Hair follicle dermal papilla cell (primary cell): Measurements from ENCODE around the gene VDAC2. TPM values are rescaled to one million over a fixed set of nuclear protein-coding genes. Genes with fewer than 3 reads are reported as not detected.

ENCODE experiments used
- small RNA-seq: library from RNA; depleted of rRNA; stranded (forward); fragments of <200 nt; gene quantifications from one replicate; pipeline ENCODE3, GENCODE V24; 2012
- total RNA-seq: library from RNA; depleted of rRNA; stranded (reverse); fragments of >200 nt; gene quantifications from 2 replicates; pipeline ENCODE4 v1.2.3, GENCODE V29; 2012

The VDAC2 gene, protein sequence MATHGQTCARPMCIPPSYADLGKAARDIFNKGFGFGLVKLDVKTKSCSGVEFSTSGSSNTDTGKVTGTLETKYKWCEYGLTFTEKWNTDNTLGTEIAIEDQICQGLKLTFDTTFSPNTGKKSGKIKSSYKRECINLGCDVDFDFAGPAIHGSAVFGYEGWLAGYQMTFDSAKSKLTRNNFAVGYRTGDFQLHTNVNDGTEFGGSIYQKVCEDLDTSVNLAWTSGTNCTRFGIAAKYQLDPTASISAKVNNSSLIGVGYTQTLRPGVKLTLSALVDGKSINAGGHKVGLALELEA
- total RNA-seq, result 92.8 and 121 TPM in 2 replicates

DNA sequence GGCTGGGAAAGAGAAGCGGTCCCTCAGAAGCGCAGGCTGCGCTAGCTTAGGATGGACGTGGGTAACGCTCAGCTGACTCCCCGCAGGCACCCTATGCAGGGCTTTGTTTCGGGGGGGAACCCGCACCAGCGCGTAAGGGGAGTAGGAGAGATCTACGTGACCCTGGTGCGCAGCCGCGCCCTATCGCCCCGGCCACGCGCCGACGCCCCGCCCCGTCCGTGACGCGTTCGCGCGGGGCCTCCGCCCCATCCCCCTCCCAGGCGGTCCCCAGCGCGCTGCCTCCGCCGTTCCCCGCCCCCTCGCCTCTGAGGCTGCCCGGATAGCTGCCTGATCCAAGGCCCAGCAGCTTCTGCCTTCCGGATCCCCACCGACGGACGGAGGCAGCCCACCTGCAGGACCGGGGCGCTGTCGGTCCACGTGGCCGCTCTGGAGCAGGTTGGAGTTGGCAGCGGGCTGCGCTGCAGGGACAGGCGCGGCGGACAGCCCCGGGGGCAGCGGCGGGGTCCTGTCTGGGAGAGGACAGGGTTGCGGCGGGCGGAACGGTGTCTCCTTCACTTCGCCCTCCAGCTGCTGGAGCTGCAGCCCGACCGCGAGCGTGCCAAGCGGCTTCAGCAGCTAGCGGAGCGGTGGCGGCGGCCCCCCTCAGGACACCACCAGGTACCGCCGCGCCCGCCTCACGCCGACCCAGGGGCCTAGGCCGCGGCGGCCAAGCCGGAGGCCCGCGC lies at the start of gene VDAC2:
TSS of gene VDAC2 (plus strand) at position 515 of the 725 bp plus-strand sequence. CDS start 363 bp downstream, outside the sequence.

DNA sequence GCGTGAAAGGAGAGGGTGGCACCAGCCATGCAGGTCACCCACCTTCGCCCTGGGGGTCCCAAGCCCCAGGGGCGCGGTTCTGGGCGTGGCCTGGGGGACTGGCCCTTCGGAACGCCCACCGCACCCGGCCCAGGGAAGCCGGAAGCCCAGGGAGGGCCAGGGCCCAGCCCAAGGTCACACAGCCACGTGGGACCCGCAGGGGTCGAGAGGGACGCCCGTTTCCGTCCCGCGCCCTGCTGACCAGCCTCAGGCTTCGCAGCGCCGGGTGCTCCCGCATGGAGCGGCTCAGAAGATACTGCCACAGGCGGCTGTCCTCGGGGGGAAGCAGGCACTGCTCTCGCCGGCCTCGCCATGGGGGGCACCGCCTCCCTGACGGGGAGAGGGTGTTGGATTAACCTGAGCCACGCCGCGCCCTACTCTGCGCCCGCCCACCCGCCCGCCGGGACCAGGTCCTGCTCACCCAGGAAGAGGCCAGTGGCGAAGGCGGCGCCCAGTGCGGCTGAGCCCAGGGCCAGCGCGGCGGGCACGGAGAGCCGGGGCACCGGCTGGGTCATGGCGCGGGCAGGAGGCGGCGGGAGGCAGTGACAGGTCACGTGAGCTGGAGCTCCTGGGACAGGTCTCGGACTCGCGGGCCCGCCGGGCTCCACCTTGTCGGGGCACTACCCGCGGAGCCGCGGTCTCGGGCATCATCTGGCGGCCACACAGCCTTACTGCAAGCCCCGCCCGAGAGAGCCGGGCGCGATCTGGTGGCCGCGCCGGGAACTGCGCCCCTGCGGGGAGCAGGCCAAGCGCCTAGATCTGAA lies 25.0 kb downstream of the VDAC2 start, which contains the start of gene COMTD1:
TSS of gene COMTD1 (minus strand) at position 583 of the 803 bp plus-strand sequence. CDS start at position 554, 29 bp downstream.

Small RNA genes within 50 kb of the gene (small RNA-seq; reads per million reads assigned to genes)
- gene HMGA1P5 (not detected), gene RPL39P25 (not detected)

Other genes starting within 250 kb of the VDAC2 start
- gene SAMD8, start 99.1 kb upstream of the VDAC2 start, total RNA-seq, result 39.3 and 42.8 TPM in 2 replicates
- gene COMTD1, start 25.2 kb downstream of the VDAC2 start, total RNA-seq, result 12.8 and 14.6 TPM in 2 replicates
- 41.5 and 50.1 TPM in 2 replicates for gene ZNF503, start 191.0 kb downstream of the VDAC2 start, total RNA-seq
- 1.5 and 2.9 TPM in 2 replicates for gene LRMDA, start 220.8 kb downstream of the VDAC2 start, total RNA-seq